ENCODE data around the gene TANC1. TPM values are rescaled to one million over a fixed set of nuclear protein-coding genes. Genes with fewer than 3 reads are reported as not detected.

The TANC1 gene
- total and polyA plus RNA-seq, 7 experiments from 2014 or later = 0.13 to 0.39 (median 0.22) TPM; not detected in 1

GRCh38 chr2:159124931-159125467 is 156.6 kb downstream of the TANC1 start:
- Mint-ChIP-seq H3K4me1 (peaks cover 8 to 37% (median 30%) of the 10 kb centered on the region in 7 donors), H3K4me3 (peak overlapping the region in 5 of 10 donors; percentile 15 to 63 (median 34)), H3K27ac (peak overlapping the region in 8 of 9 donors; percentile 68 to 93 (median 84)), H3K9me3 (no peaks in the 10 kb centered on the region), H3K27me3 (no peaks in the 10 kb centered on the region), H3K36me3 (no peaks in the 10 kb centered on the region)
- no peak overlapping the region for H3K27ac ChIP-seq (ENCODE audit: low read depth, low read length)
- no peak overlapping the region for H3K4me3 ChIP-seq (ENCODE audit: low read length)
- intact Hi-C loops (cut with micrococcal nuclease) = loop anchor here in 1 of 2 donors (2.0 to 10.0 kb wide), 3 partner anchors 26 to 590 kb away; partner anchors contain the start of genes MARCHF7 and WDSUB1
- ChIA-PET POLR2A (interaction anchor here (0.6 to 0.8 kb wide), 3 partner anchors 25 to 147 kb away, joined by 3 read pairs; no protein-coding TSS in a partner anchor), CTCF (interaction anchor here (0.6 to 2.1 kb wide), 7 partner anchors 9 to 228 kb away, joined by 3 to 8 read pairs (median 3); no protein-coding TSS in a partner anchor)
- no peaks in the 10 kb centered on the region for H3K27me3 ChIP-seq (ENCODE audit: control insufficient read depth in 2 of 2, insufficient read depth in 2 of 2, low read length in 2 of 2)
- peaks cover 0 to 14% of the 10 kb centered on the region in 2 donors for H3K4me1 ChIP-seq (ENCODE audit: control insufficient read depth in 2 of 2, insufficient read depth in 2 of 2, low read length in 2 of 2)
- DNase-seq = no peak
- no peak for ATAC-seq
- H3K36me3 ChIP-seq (ENCODE audit: control insufficient read depth in 2 of 3, insufficient read depth in 3 of 3, low read length in 3 of 3) = no peaks in the 10 kb centered on the region
- no peaks in the 10 kb centered on the region for H3K9me3 ChIP-seq (ENCODE audit: control insufficient read depth in 2 of 3, low read length in 3 of 3)

GRCh38 chr2:159125858-159126257 is 157.4 kb downstream of the TANC1 start:
- Mint-ChIP-seq H3K27me3 (no peaks in the 10 kb centered on the region), H3K4me1 (peaks cover 8 to 43% (median 30%) of the 10 kb centered on the region in 7 donors), H3K27ac (peak overlapping the region in 7 of 9 donors; percentile 9 to 72 (median 52)), H3K36me3 (no peaks in the 10 kb centered on the region), H3K9me3 (no peaks in the 10 kb centered on the region), H3K4me3 (no peak overlapping the region)
- no peak for ATAC-seq
- Histone ChIP-seq H3K4me1 (ENCODE audit: control insufficient read depth in 2 of 2, insufficient read depth in 2 of 2, low read length in 2 of 2) (peaks cover 0 to 14% of the 10 kb centered on the region in 2 donors), H3K36me3 (ENCODE audit: control insufficient read depth in 2 of 3, insufficient read depth in 3 of 3, low read length in 3 of 3) (no peaks in the 10 kb centered on the region), H3K9me3 (ENCODE audit: control insufficient read depth in 2 of 3, low read length in 3 of 3) (no peaks in the 10 kb centered on the region), H3K27ac (ENCODE audit: low read depth, low read length) (no peak overlapping the region), H3K27me3 (ENCODE audit: control insufficient read depth in 2 of 2, insufficient read depth in 2 of 2, low read length in 2 of 2) (no peaks in the 10 kb centered on the region), H3K4me3 (ENCODE audit: low read length) (no peak overlapping the region)
- no peak for DNase-seq
- ChIA-PET POLR2A (no interaction called here), CTCF (interaction anchor here (0.6 kb wide), 2 partner anchors 10 to 13 kb away, joined by 3 to 4 read pairs; no protein-coding TSS in a partner anchor)
- intact Hi-C loops (cut with micrococcal nuclease) = loop anchor here in 1 of 2 donors (2.0 to 10.0 kb wide), 3 partner anchors 25 to 589 kb away; partner anchors contain the start of genes MARCHF7 and WDSUB1

GRCh38 chr2:159126432-159127022 is 158.1 kb downstream of the TANC1 start:
- Mint-ChIP-seq H3K27me3 (no peaks in the 10 kb centered on the region), H3K4me1 (peaks cover 8 to 43% (median 30%) of the 10 kb centered on the region in 7 donors), H3K9me3 (no peaks in the 10 kb centered on the region), H3K4me3 (no peak overlapping the region), H3K36me3 (no peaks in the 10 kb centered on the region), H3K27ac (peak overlapping the region in 1 of 9 donors; percentile 72)
- ATAC-seq = no peak
- POLR2A ChIA-PET = no interaction called here
- no peak for DNase-seq
- H3K36me3 ChIP-seq (ENCODE audit: control insufficient read depth in 2 of 3, insufficient read depth in 3 of 3, low read length in 3 of 3) = no peaks in the 10 kb centered on the region
- H3K27me3 ChIP-seq (ENCODE audit: control insufficient read depth in 2 of 2, insufficient read depth in 2 of 2, low read length in 2 of 2) = no peaks in the 10 kb centered on the region
- no peaks in the 10 kb centered on the region for H3K9me3 ChIP-seq (ENCODE audit: control insufficient read depth in 2 of 3, low read length in 3 of 3)
- CTCF ChIA-PET = interaction anchor here (1.2 kb wide), 1 partner anchor 35 kb away, joined by 3 read pairs; no protein-coding TSS in a partner anchor
- H3K27ac ChIP-seq (ENCODE audit: low read depth, low read length) = no peak overlapping the region
- intact Hi-C loops (cut with micrococcal nuclease) = loop anchor here in 1 of 2 donors (10.0 kb wide), 1 partner anchor 588 kb away; the partner anchor contains the start of gene MARCHF7
- no peak overlapping the region for H3K4me3 ChIP-seq (ENCODE audit: low read length)
- H3K4me1 ChIP-seq (ENCODE audit: control insufficient read depth in 2 of 2, insufficient read depth in 2 of 2, low read length in 2 of 2) = peaks cover 0 to 14% of the 10 kb centered on the region in 2 donors

- Mint-ChIP-seq H3K4me1 (peaks cover 8 to 43% (median 30%) of the 10 kb centered on the region in 7 donors), H3K27ac (peak overlapping the region in 1 of 9 donors; percentile 13), H3K9me3 (no peaks in the 10 kb centered on the region), H3K4me3 (no peak overlapping the region), H3K36me3 (no peaks in the 10 kb centered on the region), H3K27me3 (no peaks in the 10 kb centered on the region)
- Histone ChIP-seq H3K4me1 (ENCODE audit: control insufficient read depth in 2 of 2, insufficient read depth in 2 of 2, low read length in 2 of 2) (peaks cover 0 to 14% of the 10 kb centered on the region in 2 donors), H3K27me3 (ENCODE audit: control insufficient read depth in 2 of 2, insufficient read depth in 2 of 2, low read length in 2 of 2) (no peaks in the 10 kb centered on the region), H3K9me3 (ENCODE audit: control insufficient read depth in 2 of 3, low read length in 3 of 3) (no peaks in the 10 kb centered on the region), H3K4me3 (ENCODE audit: low read length) (no peak overlapping the region), H3K36me3 (ENCODE audit: control insufficient read depth in 2 of 3, insufficient read depth in 3 of 3, low read length in 3 of 3) (no peaks in the 10 kb centered on the region), H3K27ac (ENCODE audit: low read depth, low read length) (no peak overlapping the region)
- ChIA-PET POLR2A (no interaction called here), CTCF (no interaction called here)
- intact Hi-C loops (cut with micrococcal nuclease) = loop anchor here in 1 of 2 donors (10.0 kb wide), 1 partner anchor 587 kb away; the partner anchor contains the start of gene MARCHF7
- ATAC-seq = no peak
- DNase-seq = no peak
These were observed 159.8 kb downstream of the TANC1 start for GRCh38 chr2:159128191-159128590.

- Mint-ChIP-seq H3K4me3 (no peak overlapping the region), H3K27me3 (no peaks in the 10 kb centered on the region), H3K4me1 (peaks cover 4 to 43% (median 27%) of the 10 kb centered on the region in 7 donors), H3K9me3 (no peaks in the 10 kb centered on the region), H3K27ac (peak overlapping the region in 2 of 9 donors; percentile 52 to 68), H3K36me3 (no peaks in the 10 kb centered on the region)
- Histone ChIP-seq H3K4me1 (ENCODE audit: control insufficient read depth in 2 of 2, insufficient read depth in 2 of 2, low read length in 2 of 2) (peaks cover 0 to 10% of the 10 kb centered on the region in 2 donors), H3K4me3 (ENCODE audit: low read length) (no peak overlapping the region), H3K27me3 (ENCODE audit: control insufficient read depth in 2 of 2, insufficient read depth in 2 of 2, low read length in 2 of 2) (no peaks in the 10 kb centered on the region), H3K9me3 (ENCODE audit: control insufficient read depth in 2 of 3, low read length in 3 of 3) (no peaks in the 10 kb centered on the region), H3K36me3 (ENCODE audit: control insufficient read depth in 2 of 3, insufficient read depth in 3 of 3, low read length in 3 of 3) (no peaks in the 10 kb centered on the region), H3K27ac (ENCODE audit: low read depth, low read length) (no peak overlapping the region)
- ChIA-PET POLR2A (interaction anchor here (1.7 to 2.2 kb wide), 2 partner anchors 10 to 22 kb away, joined by 3 to 6 read pairs; no protein-coding TSS in a partner anchor), CTCF (interaction anchor here (0.6 to 2.2 kb wide), 2 partner anchors 10 to 56 kb away, joined by 4 to 12 read pairs; no protein-coding TSS in a partner anchor)
- DNase-seq (no peak), ATAC-seq (no peak)
- intact Hi-C loops (cut with micrococcal nuclease) = loop anchor here in 1 of 2 donors (10.0 kb wide), 1 partner anchor 586 kb away; the partner anchor contains the start of gene MARCHF7
These were observed 160.8 kb downstream of the TANC1 start for GRCh38 chr2:159129269-159129668.

- DNase-seq (no peak), ATAC-seq (no peak)
- H3K4me3 ChIP-seq (ENCODE audit: low read length) = no peak overlapping the region
- Mint-ChIP-seq H3K27ac (peak overlapping the region in 1 of 9 donors; percentile 68), H3K4me1 (peaks cover 0 to 38% (median 21%) of the 10 kb centered on the region in 7 donors), H3K27me3 (no peaks in the 10 kb centered on the region), H3K36me3 (no peaks in the 10 kb centered on the region), H3K9me3 (no peaks in the 10 kb centered on the region), H3K4me3 (no peak overlapping the region)
- intact Hi-C loops (cut with micrococcal nuclease) = loop anchor here in 1 of 2 donors (10.0 kb wide), 1 partner anchor 585 kb away; the partner anchor contains the start of gene MARCHF7
- no peaks in the 10 kb centered on the region for H3K27me3 ChIP-seq (ENCODE audit: control insufficient read depth in 2 of 2, insufficient read depth in 2 of 2, low read length in 2 of 2)
- H3K9me3 ChIP-seq (ENCODE audit: control insufficient read depth in 2 of 3, low read length in 3 of 3) = no peaks in the 10 kb centered on the region
- H3K4me1 ChIP-seq (ENCODE audit: control insufficient read depth in 2 of 2, insufficient read depth in 2 of 2, low read length in 2 of 2) = peaks cover 0 to 5% of the 10 kb centered on the region in 2 donors
- no peak overlapping the region for H3K27ac ChIP-seq (ENCODE audit: low read depth, low read length)
- POLR2A ChIA-PET = interaction anchor here (1.7 to 2.2 kb wide), 2 partner anchors 10 to 21 kb away, joined by 3 to 6 read pairs; no protein-coding TSS in a partner anchor
- H3K36me3 ChIP-seq (ENCODE audit: control insufficient read depth in 2 of 3, insufficient read depth in 3 of 3, low read length in 3 of 3) = no peaks in the 10 kb centered on the region
- CTCF ChIA-PET = interaction anchor here (2.2 kb wide), 1 partner anchor 11 kb away, joined by 12 read pairs; no protein-coding TSS in a partner anchor
These were observed 161.4 kb downstream of the TANC1 start for GRCh38 chr2:159129824-159130223.

All from naive thymus-derived CD4-positive, alpha-beta T cell (primary cell).